Liver (tissue), 9 donors: ENCODE results near the gene RHOD. TPM values are rescaled to one million over a fixed set of nuclear protein-coding genes. Genes with fewer than 3 reads are reported as not detected.
A peak's percentile ranks its signal among the peaks of the same experiment; 100 is the strongest.

ENCODE experiments used
- DNase-seq: peaks from one replicate; pipeline ENCODE4 v3.0.0-alpha.2; 2017; ENCODE audit warnings: low spot score
- H3K27ac ChIP-seq, 2 donors: one replicate each; pipeline ENCODE4 v1.7.0; 2013; ENCODE audit warnings: inconsistent platforms in 2 of 2, low read length in 2 of 2, control low read depth in 1 of 2, low read depth in 1 of 2, mild to moderate bottlenecking in 1 of 2
- H3K27me3 ChIP-seq, 4 donors: one replicate each; pipeline versions ENCODE4 v1.6.1 to v1.7.0; 2013; ENCODE audit warnings: low read length in 3 of 4, inconsistent platforms in 1 of 4, mild to moderate bottlenecking in 1 of 4, moderate library complexity in 1 of 4; ENCODE audit not compliant: control insufficient read depth in 4 of 4, insufficient read depth in 4 of 4
- H3K36me3 ChIP-seq, 4 donors: one replicate each; pipeline versions ENCODE4 v1.6.1 to v1.7.0; 2013; ENCODE audit warnings: low read length in 3 of 4, mild to moderate bottlenecking in 3 of 4, low read depth in 1 of 4, moderate library complexity in 1 of 4; ENCODE audit not compliant: control insufficient read depth in 4 of 4, insufficient read depth in 3 of 4
- H3K4me1 ChIP-seq, 4 donors: one replicate each; pipeline versions ENCODE4 v1.6.1 to v1.7.0; 2013; ENCODE audit warnings: low read length in 3 of 4, mild to moderate bottlenecking in 3 of 4, moderate library complexity in 1 of 4; ENCODE audit not compliant: control insufficient read depth in 4 of 4, insufficient read depth in 4 of 4
- H3K4me3 ChIP-seq, 3 donors: one replicate each; pipeline versions ENCODE4 v1.6.1 to v1.7.0; 2013; ENCODE audit warnings: low read length in 3 of 3, control low read depth in 1 of 3, low read depth in 1 of 3, mild to moderate bottlenecking in 1 of 3
- H3K9ac ChIP-seq, 2 donors: one replicate each; pipeline ENCODE4 v1.7.0; 2013; ENCODE audit warnings: low read length in 2 of 2, mild to moderate bottlenecking in 2 of 2, moderate library complexity in 2 of 2, control low read depth in 1 of 2, low read depth in 1 of 2
- H3K9me3 ChIP-seq, 4 donors: one replicate each; pipeline versions ENCODE4 v1.6.1 to v1.7.0; 2013; ENCODE audit warnings: low read length in 3 of 4; ENCODE audit not compliant: control insufficient read depth in 4 of 4
- ATF3 ChIP-seq: IDR thresholded peaks from 2 replicates; pipeline ENCODE4 v1.6.1; 2016; ENCODE audit warnings: antibody characterized with exemption
- CTCF ChIP-seq: fragments of 150-350 bp; IDR thresholded peaks from 2 replicates; pipeline ENCODE4 v1.5.1; 2017; ENCODE audit warnings: improper control_type of control experiment, low read depth, low read length; ENCODE audit not compliant: missing input control
- EGR1 ChIP-seq, 2 donors: IDR thresholded peaks; 2 replicates each; pipeline ENCODE4 v1.6.1; 2016 to 2018; ENCODE audit warnings: antibody characterized with exemption in 2 of 2, low read depth in 2 of 2
- FOXA1 ChIP-seq: IDR thresholded peaks from 2 replicates; pipeline ENCODE4 v1.6.1; 2016; ENCODE audit warnings: antibody characterized with exemption
- FOXA2 ChIP-seq: IDR thresholded peaks from 2 replicates; pipeline ENCODE4 v1.6.1; 2016; ENCODE audit warnings: antibody characterized with exemption
- GABPA ChIP-seq, 2 donors: IDR thresholded peaks in 1 of 2; conservative IDR thresholded peaks in 1 of 2; 2 replicates each; pipeline ENCODE4 v1.6.1; 2016; ENCODE audit warnings: antibody characterized with exemption in 2 of 2, mild to moderate bottlenecking in 1 of 2, moderate library complexity in 1 of 2
- HNF4A ChIP-seq, 2 donors: conservative IDR thresholded peaks; 2 replicates each; pipeline ENCODE4 v1.6.1; 2016; ENCODE audit warnings: antibody characterized with exemption in 2 of 2, mild to moderate bottlenecking in 2 of 2
- HNF4G ChIP-seq: IDR thresholded peaks from 2 replicates; pipeline ENCODE4 v1.6.1; 2016; ENCODE audit warnings: antibody characterized with exemption
- JUND ChIP-seq, 2 donors: IDR thresholded peaks; 2 replicates each; pipeline ENCODE4 v1.6.1; 2016; ENCODE audit warnings: antibody characterized with exemption in 2 of 2
- NR2F2 ChIP-seq: IDR thresholded peaks from 2 replicates; pipeline ENCODE4 v1.6.1; 2016; ENCODE audit warnings: antibody characterized with exemption
- RAD21 ChIP-seq, 2 donors: IDR thresholded peaks; 2 replicates each; pipeline ENCODE4 v1.6.1; 2016; ENCODE audit warnings: antibody characterized with exemption in 2 of 2, mild to moderate bottlenecking in 2 of 2
- REST ChIP-seq: IDR thresholded peaks from 2 replicates; pipeline ENCODE4 v1.6.1; 2016; ENCODE audit warnings: antibody characterized with exemption, mild to moderate bottlenecking
- RXRA ChIP-seq, 2 donors: IDR thresholded peaks; 2 replicates each; pipeline ENCODE4 v1.6.1; 2017 to 2018; ENCODE audit warnings: antibody characterized with exemption in 2 of 2, mild to moderate bottlenecking in 1 of 2
- YY1 ChIP-seq: IDR thresholded peaks from 2 replicates; pipeline ENCODE4 v1.6.1; 2016; ENCODE audit warnings: antibody characterized with exemption, mild to moderate bottlenecking
- whole genome bisulfite sequencing: extraction: QIAGEN DNeasy Blood & Tissue Kit; methylation state at CpG from one replicate; pipeline ENCODE4 v1.1.7; 2013; 5-methylcytosine and 5-hydroxymethylcytosine counted together
- polyA plus RNA-seq, 2 donors: library from polyadenylated mRNA; stranded (reverse) in 1 of 2; unstranded in 1 of 2; fragments of 200-250 nt in 1 of 2; fragments of >200 nt in 1 of 2; fragmentation: Nextera tagmentation in 1 of 2; extraction: Ambion mirVana in 1 of 2; gene quantifications; one replicate each; pipeline versions ENCODE4 v1.2.1 to v1.2.3, GENCODE V29; 2013 to 2015
- total RNA-seq, 2 donors: library from RNA; depleted of rRNA; stranded (reverse); fragments of >200 nt; gene quantifications; one replicate each; pipeline ENCODE4 v1.2.3, GENCODE V29; 2014
- TF ChIP-seq, protein P1 (sequence below): IDR thresholded peaks from 2 replicates; pipeline ENCODE4 v1.6.1; 2016; ENCODE audit warnings: antibody characterized with exemption
- donor health status: healthy.
- donor health status: healthy.
- donor health status: healthy.
- donor health status: healthy.
- donor health status: healthy.

The RHOD gene
- total and polyA plus RNA-seq, 4 donors: 7.8 to 50.7 (median 33.2) TPM

DNA sequence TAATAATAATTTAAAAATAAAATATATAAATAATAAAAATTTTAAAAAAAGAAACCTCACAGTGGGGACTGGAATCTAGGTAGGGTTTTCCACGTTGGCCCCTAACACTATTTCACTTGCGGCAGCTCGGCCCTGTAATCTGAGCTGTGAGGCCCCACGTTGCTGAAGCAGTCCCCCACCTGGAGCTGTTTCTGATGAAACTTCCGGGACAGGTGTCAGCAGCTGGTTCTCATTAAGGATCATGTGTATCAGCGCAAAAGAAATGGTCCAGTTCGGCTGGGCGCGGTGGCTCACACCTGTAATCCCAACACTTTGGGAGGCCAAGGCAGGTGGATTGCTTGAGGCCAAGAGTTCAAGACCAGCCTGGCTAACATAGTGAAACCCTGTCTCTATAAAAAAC lies 17.3 kb downstream of the RHOD start:
- no peak for TF ChIP-seq JUND (IDR thresholded peaks at IDR 0.05)
- TF ChIP-seq ATF3: no peak
- TF ChIP-seq, protein P1, sequence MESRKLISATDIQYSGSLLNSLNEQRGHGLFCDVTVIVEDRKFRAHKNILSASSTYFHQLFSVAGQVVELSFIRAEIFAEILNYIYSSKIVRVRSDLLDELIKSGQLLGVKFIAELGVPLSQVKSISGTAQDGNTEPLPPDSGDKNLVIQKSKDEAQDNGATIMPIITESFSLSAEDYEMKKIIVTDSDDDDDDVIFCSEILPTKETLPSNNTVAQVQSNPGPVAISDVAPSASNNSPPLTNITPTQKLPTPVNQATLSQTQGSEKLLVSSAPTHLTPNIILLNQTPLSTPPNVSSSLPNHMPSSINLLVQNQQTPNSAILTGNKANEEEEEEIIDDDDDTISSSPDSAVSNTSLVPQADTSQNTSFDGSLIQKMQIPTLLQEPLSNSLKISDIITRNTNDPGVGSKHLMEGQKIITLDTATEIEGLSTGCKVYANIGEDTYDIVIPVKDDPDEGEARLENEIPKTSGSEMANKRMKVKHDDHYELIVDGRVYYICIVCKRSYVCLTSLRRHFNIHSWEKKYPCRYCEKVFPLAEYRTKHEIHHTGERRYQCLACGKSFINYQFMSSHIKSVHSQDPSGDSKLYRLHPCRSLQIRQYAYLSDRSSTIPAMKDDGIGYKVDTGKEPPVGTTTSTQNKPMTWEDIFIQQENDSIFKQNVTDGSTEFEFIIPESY: no peak
- no peak for TF ChIP-seq NR2F2
- TF ChIP-seq RXRA (IDR thresholded peaks at IDR 0.05): no peak
- TF ChIP-seq CTCF: no peak
- TF ChIP-seq HNF4G: no peak
- TF ChIP-seq RAD21 (IDR thresholded peaks at IDR 0.05): no peak
- no peak for TF ChIP-seq FOXA1
- no peak for TF ChIP-seq REST
- TF ChIP-seq GABPA (IDR thresholded peaks at IDR 0.05 in 1 of 2, conservative IDR thresholded peaks at IDR 0.05 in 1 of 2): no peak
- TF ChIP-seq EGR1 (IDR thresholded peaks at IDR 0.05; ENCODE audit: low read depth in 2 of 2): no peak
- TF ChIP-seq FOXA2: no peak
- no peak for TF ChIP-seq YY1
- H3K9ac ChIP-seq: no peak overlapping the region
- H3K9me3 ChIP-seq: no peaks in the 10 kb centered on the region
- no peak overlapping the region for H3K4me3 ChIP-seq
- H3K27ac ChIP-seq: no peak overlapping the region
- peaks cover 2 to 14% (median 9%) of the 10 kb centered on the region in 4 donors for H3K4me1 ChIP-seq
- no peaks in the 10 kb centered on the region for H3K27me3 ChIP-seq
- DNase-seq: no peak
- H3K36me3 ChIP-seq: peaks cover 0 to 3% (median 1%) of the 10 kb centered on the region in 4 donors
- WGBS: 92% methylated on average over 9 of the region's 9 CpGs

GRCh38 chr11:67076202-67076601 lies 19.6 kb downstream of the RHOD start:
- DNase-seq: no peak
- Histone ChIP-seq H3K27ac (no peak overlapping the region), H3K4me1 (peaks cover 2 to 14% (median 8%) of the 10 kb centered on the region in 4 donors), H3K9me3 (no peaks in the 10 kb centered on the region), H3K27me3 (no peaks in the 10 kb centered on the region), H3K36me3 (peaks cover 0 to 3% (median 1%) of the 10 kb centered on the region in 4 donors), H3K4me3 (no peak overlapping the region), H3K9ac (no peak overlapping the region)
- WGBS: 67% methylated on average over 6 of the region's 6 CpGs
- TF ChIP-seq HNF4A (conservative IDR thresholded peaks at IDR 0.05) (peak; percentile 54 to 65), RXRA (IDR thresholded peaks at IDR 0.05) (peak; percentile 16 to 34), YY1 (no peak)
